OCI-LY3 (cell line): ENCODE results near the gene ACAN.
A peak's percentile ranks its signal among the peaks of the same experiment; 100 is the strongest.

Experiments used
- H2AFZ ChIP-seq: fragments of 200-600, 300-600 bp; shearing (Covaris generic); 2 replicates; pipeline ENCODE4 v1.6.0; 2014; ENCODE audit warnings: antibody characterized with exemption, low read depth, low read length
- H3K27ac ChIP-seq: fragments of 200-600, 300-600 bp; sonication (generic); 2 replicates; pipeline ENCODE4 v1.5.1; 2014; ENCODE audit warnings: mild to moderate bottlenecking, low read length, moderate library complexity, mixed read lengths
- H3K27me3 ChIP-seq: fragments of 200-600, 300-600 bp; sonication (generic); 2 replicates; pipeline ENCODE4 v1.6.1; 2014; ENCODE audit warnings: low read depth, low read length, mixed read lengths
- H3K36me3 ChIP-seq: fragments of 200-600, 300-600 bp; sonication (generic); replicated peaks from 2 replicates; pipeline ENCODE3; 2014; ENCODE audit warnings: low read depth, low read length, mixed read lengths
- H3K4me1 ChIP-seq: fragments of 300-600, 200-600 bp; sonication (generic); 2 replicates; pipeline ENCODE4 v1.6.1; 2014; ENCODE audit warnings: low read length, mixed read lengths
- H3K4me2 ChIP-seq: fragments of 200-600, 300-600 bp; sonication (generic); 2 replicates; pipeline ENCODE4 v1.6.1; 2014; ENCODE audit warnings: low read length, mixed read lengths
- H3K4me3 ChIP-seq: fragments of 300-600, 200-600 bp; sonication (generic); 2 replicates; pipeline ENCODE4 v1.5.1; 2014; ENCODE audit warnings: antibody characterized with exemption, mild to moderate bottlenecking, low read length, moderate library complexity
- H3K79me2 ChIP-seq: fragments of 300-600, 200-600 bp; shearing (Covaris generic); 2 replicates; pipeline ENCODE4 v1.6.1; 2014; ENCODE audit warnings: mild to moderate bottlenecking, low read length, mixed read lengths
- H3K9ac ChIP-seq: fragments of 300-600, 200-600 bp; shearing (Covaris generic); 2 replicates; pipeline ENCODE4 v1.6.0; 2014; ENCODE audit warnings: mild to moderate bottlenecking, low read length, moderate library complexity
- H3K9me3 ChIP-seq: fragments of 200-600, 300-600 bp; shearing (Covaris generic); 2 replicates; pipeline ENCODE4 v1.6.1; 2014; ENCODE audit warnings: low read length, mixed read lengths; ENCODE audit not compliant: insufficient read depth
- H4K20me1 ChIP-seq: fragments of 200-600, 300-600 bp; sonication (generic); 2 replicates; pipeline ENCODE4 v1.6.1; 2016; ENCODE audit warnings: low read length, mixed read lengths; ENCODE audit not compliant: insufficient read depth
- CTCF ChIP-seq: fragments of 200-600, 300-600 bp; sonication (generic); IDR thresholded peaks from 2 replicates; pipeline ENCODE4 v1.5.1; 2014; ENCODE audit warnings: antibody characterized with exemption, low read length, low read depth
- EZH2phosphoT487 ChIP-seq: fragments of 200-600 bp; shearing (Covaris generic); IDR thresholded peaks from 2 replicates; pipeline ENCODE4 v1.6.1; 2018; ENCODE audit warnings: antibody characterized with exemption, mixed run types, low read depth

ACAN gene

GRCh38 chr15:88897456-88898194, 94.4 kb downstream of the ACAN start:
- Histone ChIP-seq H3K4me2 (no peak overlapping the region), H4K20me1 (no peaks in the 10 kb centered on the region), H3K27ac (no peak overlapping the region), H3K9me3 (no peaks in the 10 kb centered on the region), H3K4me1 (peaks cover 14% of the 10 kb centered on the region), H3K4me3 (no peak overlapping the region), H3K27me3 (no peaks in the 10 kb centered on the region), H3K36me3 (no peaks in the 10 kb centered on the region), H2AFZ (no peak overlapping the region), H3K9ac (no peak overlapping the region), H3K79me2 (no peaks in the 10 kb centered on the region)
- no peak for TF ChIP-seq EZH2phosphoT487
- peak; percentile 28; the same call in 1 of the 2 replicates for TF ChIP-seq CTCF

- H3K27me3 ChIP-seq = no peaks in the 10 kb centered on the region
- H3K79me2 ChIP-seq = no peaks in the 10 kb centered on the region
- H3K27ac ChIP-seq = no peak overlapping the region
- H3K4me1 ChIP-seq = peaks cover 14% of the 10 kb centered on the region
- no peak overlapping the region for H3K4me2 ChIP-seq
- no peak overlapping the region for H2AFZ ChIP-seq
- H3K9ac ChIP-seq = no peak overlapping the region
- TF ChIP-seq EZH2phosphoT487 = no peak
- TF ChIP-seq CTCF = no peak
- no peaks in the 10 kb centered on the region for H3K36me3 ChIP-seq
- H3K9me3 ChIP-seq = no peaks in the 10 kb centered on the region
- no peak overlapping the region for H3K4me3 ChIP-seq
- H4K20me1 ChIP-seq = no peaks in the 10 kb centered on the region
Observed at GRCh38 chr15:88898736-88899135, 95.5 kb downstream of the ACAN start.

- no peak overlapping the region for H3K4me2 ChIP-seq
- TF ChIP-seq CTCF (no peak), EZH2phosphoT487 (no peak)
- no peaks in the 10 kb centered on the region for H3K27me3 ChIP-seq
- no peaks in the 10 kb centered on the region for H4K20me1 ChIP-seq
- no peak overlapping the region for H2AFZ ChIP-seq
- peaks cover 12% of the 10 kb centered on the region for H3K4me1 ChIP-seq
- no peaks in the 10 kb centered on the region for H3K9me3 ChIP-seq
- H3K36me3 ChIP-seq = no peaks in the 10 kb centered on the region
- H3K4me3 ChIP-seq = no peak overlapping the region
- H3K9ac ChIP-seq = no peak overlapping the region
- H3K79me2 ChIP-seq = no peaks in the 10 kb centered on the region
- H3K27ac ChIP-seq = no peak overlapping the region
Observed at GRCh38 chr15:88899251-88899650, 96.0 kb downstream of the ACAN start.

- no peak for TF ChIP-seq CTCF
- no peak for TF ChIP-seq EZH2phosphoT487
- no peak overlapping the region for H3K4me2 ChIP-seq
- no peak overlapping the region for H3K9ac ChIP-seq
- H3K79me2 ChIP-seq = no peaks in the 10 kb centered on the region
- H2AFZ ChIP-seq = no peak overlapping the region
- no peak overlapping the region for H3K4me3 ChIP-seq
- no peaks in the 10 kb centered on the region for H3K9me3 ChIP-seq
- H4K20me1 ChIP-seq = no peaks in the 10 kb centered on the region
- H3K27ac ChIP-seq = no peak overlapping the region
- no peaks in the 10 kb centered on the region for H3K36me3 ChIP-seq
- H3K4me1 ChIP-seq = peaks cover 11% of the 10 kb centered on the region
- H3K27me3 ChIP-seq = no peaks in the 10 kb centered on the region
Observed at GRCh38 chr15:88900309-88900981, 97.2 kb downstream of the ACAN start.
